Measurements from ENCODE around the gene TMEM150C. TPM values are rescaled to one million over a fixed set of nuclear protein-coding genes. Genes with fewer than 3 reads are reported as not detected.
"Not testable (repeated sequence)": the region's sequence is repeated elsewhere in the genome, so short reads cannot be mapped to it uniquely, and the experiment has no call there.

TMEM150C gene
- total RNA-seq, 1 donor from 2014 or later: 7.1 TPM

DNA sequence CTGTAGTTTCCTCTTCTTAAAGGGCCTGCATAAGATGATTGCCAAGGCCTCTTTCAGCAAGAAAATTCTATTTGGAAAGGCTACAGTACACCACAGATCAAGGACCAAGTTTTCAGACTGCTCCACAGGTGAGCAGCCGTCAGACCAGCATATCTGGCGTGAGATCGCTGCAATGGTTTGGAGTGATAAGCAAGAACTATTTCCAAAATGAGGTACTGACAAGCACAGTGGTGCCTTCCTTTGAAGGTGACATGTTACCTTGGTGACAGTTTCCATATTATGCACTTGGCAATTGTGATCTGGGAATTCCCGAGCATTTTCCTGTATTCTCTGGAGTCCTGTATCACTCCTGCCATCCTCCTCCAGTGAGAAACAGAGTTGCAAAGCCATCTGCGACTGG lies 7.3 kb upstream of the TMEM150C start:
- DNase-seq (ENCODE audit: low read depth in 2 of 2): no peak

DNA sequence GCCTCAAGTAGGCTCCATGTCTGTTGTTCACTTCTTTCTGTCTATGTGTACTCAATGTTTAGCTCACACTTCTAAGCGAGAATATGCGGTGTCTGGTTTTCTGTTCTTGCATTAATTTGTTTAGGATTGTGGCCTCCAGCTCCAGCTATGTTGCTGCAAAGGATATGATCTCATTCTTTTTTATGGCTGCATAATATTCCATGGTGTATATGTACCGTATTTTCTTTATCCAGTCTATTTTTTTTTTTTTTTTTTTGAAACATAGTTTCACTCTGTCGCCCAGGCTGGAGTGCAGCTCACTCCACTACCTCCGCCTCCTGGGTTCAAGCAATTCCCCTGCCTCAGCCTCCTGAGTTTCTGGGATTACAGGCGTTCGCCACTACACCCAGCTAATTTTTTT lies 5.7 kb upstream of the TMEM150C start:
- DNase-seq (ENCODE audit: low read depth in 2 of 2): no peak

DNA sequence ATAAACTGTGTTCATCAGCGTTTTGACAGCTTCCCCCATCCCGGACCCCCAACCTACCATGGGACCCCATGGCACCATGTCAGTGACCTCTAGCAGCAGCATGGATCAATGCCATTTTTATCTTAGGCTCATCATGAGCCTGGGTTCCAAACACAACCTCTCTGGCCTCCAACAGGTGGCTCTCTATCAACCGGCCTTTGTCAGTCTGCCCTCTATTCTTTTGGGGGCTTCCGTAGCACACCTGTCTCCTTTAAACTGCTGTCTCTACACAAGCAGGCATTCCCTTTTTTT lies 721 bp upstream of the TMEM150C start:
- no peak for DNase-seq (ENCODE audit: low read depth in 2 of 2)

DNA sequence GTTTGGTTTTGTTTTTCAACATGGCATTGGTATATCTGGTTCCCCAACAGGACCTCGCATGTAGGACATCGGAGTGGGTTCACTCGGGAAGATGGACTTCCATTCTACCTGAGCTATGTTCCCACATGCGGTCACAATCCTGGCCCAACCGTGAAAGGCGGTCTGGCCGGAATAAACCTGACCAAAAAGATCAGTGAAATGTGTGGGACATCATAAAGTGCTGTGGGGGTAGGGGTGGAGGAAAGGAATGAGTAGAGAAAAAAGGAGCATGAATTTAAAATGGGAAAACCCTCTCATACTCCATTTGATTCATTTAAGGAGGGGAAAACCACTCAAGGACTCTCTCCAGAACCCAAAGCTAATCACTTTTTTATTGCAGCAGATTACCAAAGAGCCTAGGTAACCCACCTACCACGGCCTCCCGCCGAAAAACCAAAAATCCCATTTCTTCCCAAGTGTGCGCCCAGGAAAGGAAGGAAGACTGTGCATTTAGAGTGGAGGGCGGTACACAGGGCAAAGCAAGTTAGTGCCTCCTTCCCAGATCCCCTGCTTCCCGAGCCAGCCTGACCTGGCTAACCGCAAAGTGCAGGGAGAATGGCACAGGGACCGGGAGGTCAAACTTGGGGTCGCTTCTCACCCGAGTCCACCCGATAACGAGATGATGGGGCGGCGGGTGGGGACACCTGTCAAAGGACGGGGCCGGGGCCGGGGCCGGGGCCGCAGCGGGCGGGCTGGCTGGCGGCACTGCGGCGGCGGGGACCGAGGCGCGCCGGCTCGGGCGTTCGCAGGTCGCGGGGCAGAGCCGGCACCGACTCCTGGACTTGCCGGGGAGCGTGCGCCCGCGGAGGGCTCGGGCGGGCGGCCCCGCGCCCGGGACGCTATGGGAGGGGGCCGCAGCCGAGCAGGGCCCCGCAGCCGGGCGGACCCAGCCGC lies 669 bp downstream of the TMEM150C start:
- peak in 1 of 2 donors; percentile 4 for DNase-seq (ENCODE audit: low read depth in 2 of 2)

DNA sequence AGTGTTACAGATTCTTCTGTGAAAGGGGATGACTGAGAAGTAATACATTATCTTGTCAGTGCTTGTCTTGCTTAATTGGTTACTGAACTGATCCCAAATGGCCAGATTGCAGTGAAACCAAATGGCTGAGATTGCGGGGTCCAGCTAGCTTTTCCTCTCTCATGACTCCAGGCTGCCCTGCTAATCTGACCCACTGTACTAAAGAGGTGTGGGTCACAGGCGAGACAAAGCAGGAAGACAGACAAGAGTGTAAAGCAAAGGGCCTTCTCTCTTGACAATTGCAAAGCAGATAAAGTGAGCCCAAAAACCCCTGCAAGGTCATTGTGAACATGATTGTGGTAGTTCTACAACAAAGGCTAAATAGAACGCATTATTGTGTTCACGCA lies 2.1 kb downstream of the TMEM150C start:
- no peak for DNase-seq (ENCODE audit: low read depth in 2 of 2)

- not testable (repeated sequence) for DNase-seq (ENCODE audit: low read depth in 2 of 2)
Observed at GRCh38 chr4:82559090-82559734, 2.6 kb downstream of the TMEM150C start.

GRCh38 chr4:82555276-82555675 lies 6.5 kb downstream of the TMEM150C start:
- no peak for DNase-seq (ENCODE audit: low read depth in 2 of 2)

DNA sequence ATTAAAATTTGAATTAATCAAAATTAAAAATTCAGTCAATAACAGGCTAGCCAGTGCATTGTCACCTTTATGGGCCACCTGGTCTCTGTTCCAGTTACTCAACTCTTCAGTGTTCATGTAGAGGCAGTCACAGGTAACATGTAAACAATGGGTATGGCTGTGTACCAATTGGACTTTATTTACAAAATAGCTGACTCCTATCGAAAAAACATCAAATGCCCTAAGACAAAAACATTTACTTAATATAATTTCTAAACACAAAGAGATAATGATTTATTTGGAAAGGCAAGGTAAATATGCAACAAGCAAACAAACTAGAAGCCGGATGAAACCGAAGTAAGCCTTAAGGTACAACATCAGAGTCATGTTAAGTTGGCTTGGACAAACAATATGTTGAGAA lies 8.8 kb downstream of the TMEM150C start:
- DNase-seq (ENCODE audit: low read depth in 2 of 2): no peak

DNA sequence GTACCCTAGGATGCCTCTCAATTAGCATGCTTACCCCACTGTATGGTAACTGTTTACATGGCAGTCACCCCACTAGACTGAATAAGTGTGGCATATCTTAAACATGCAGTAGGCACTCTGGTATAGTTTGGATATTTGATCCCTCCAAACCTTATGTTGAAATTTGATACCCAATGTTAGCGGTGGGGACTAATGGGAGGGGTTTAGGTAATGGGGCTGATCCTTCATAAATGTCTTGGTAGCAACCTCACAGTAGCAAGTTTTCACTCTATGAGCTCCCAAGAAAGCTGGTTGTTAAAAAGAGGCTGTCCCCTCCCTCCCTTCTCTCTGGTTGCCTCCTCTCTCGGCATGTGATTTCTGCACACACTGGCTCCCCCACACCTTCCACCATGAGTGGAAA lies 10.1 kb downstream of the TMEM150C start:
- DNase-seq (ENCODE audit: low read depth in 2 of 2): no peak

DNA sequence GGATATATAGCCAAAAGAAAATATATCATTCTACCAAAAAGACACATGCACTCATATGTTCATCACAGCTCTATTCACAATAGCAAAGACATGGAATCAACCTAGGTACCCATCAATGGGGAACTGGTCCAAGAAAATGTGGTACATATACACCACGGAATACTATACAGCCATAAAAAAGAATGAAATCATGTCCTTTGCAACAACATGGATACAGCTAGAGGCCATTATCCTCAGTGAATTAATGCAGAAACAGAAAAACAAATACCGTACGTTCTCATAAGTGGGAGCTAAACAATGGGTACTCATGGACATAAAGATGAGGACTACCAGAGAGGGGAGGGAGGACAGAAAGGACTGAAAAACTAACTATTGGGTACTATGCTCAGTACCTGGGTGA lies 13.9 kb downstream of the TMEM150C start:
- DNase-seq (ENCODE audit: low read depth in 2 of 2): not testable (repeated sequence)

DNA sequence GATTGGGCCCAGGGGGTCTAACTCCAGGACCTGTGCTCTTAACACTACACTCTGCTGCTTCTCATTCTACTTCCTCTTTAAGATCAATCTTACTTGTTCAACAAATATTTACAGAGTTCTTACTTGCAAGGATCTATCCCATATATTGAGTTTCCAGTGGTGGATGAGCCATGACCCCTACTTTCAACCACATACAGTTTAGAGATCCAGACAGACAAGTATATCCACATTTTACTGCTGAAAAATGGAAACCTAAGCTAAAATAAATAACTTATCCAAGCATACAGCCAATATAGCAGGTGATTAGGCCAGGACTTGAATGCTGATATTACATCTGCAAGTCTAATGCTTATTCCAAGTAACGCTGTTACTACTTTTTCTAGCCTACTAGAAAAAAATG lies 18.7 kb downstream of the TMEM150C start:
- DNase-seq (ENCODE audit: low read depth in 2 of 2): no peak

GRCh38 chr4:82542642-82543041 lies 19.1 kb downstream of the TMEM150C start:
- no peak for DNase-seq (ENCODE audit: low read depth in 2 of 2)

DNA sequence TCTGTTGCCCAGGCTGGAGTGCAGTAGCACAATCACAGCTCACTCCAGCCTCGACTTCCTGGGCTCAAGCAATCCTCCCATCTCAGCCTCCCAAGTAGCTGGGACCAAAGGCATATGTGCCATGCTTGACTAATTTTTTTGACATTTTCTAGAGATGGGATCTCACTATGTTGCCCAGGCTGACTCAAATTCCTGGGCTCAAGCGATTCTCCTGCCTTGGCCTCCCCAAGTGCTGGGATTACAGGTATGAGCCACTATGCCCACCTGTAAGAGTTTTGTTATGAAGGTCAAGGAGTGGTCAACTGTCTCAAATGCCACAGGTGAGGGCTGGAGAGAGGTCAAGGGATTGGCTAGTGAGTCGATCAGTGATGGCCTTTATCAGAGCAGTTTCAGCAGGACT lies 32.5 kb downstream of the TMEM150C start:
- no peak for DNase-seq (ENCODE audit: low read depth in 2 of 2)

- no peak for DNase-seq (ENCODE audit: low read depth in 2 of 2)
Observed at GRCh38 chr4:82528868-82529267, 32.9 kb downstream of the TMEM150C start.

DNA sequence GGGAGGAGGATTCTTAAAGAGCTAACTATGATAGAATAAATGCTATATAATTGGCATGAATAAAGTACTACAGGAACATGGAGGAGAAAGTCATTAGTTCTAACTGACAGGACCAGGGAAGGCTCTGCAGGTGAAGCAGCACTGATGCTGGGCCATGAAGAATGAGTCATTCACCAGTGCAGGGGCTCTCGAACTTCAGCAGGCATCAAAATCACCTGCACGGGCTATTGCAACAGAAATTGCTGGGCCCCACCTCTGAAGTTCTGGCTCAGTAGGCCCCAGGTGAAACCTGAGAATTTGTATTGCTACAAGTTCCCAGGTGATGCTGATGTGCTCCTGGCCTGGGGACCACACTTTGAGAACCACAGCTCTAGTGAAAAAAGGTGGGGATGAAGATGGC lies 33.7 kb downstream of the TMEM150C start:
- no peak for DNase-seq (ENCODE audit: low read depth in 2 of 2)

DNA sequence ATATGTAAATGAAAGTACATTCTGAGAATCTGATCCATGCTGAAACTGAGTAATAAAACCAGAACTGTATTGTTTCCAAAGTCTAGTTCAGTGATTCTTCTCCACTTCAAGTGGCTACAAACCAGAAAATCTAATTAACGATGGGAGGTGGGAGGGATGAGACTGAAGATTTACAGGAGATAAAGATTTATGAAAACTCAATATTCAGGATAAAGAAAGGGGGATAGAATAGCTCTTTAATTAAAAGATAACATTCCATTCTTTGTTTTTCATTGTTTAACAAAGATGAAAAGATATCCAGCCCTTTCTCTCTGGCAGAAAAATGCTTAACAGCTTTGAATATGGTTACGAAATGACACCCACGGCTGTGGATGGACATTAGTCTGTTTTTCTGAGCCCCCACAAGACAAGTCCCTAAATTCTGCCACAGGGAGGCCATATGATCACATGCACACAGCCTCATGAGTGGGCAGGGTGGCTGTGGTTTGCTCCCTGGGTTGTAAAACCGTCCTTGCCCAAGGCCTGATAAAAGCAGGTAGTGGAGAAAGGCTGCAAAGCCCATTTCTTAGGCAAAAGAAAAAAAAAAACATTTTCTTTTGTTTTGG lies 36.4 kb downstream of the TMEM150C start:
- DNase-seq (ENCODE audit: low read depth in 2 of 2): no peak

GRCh38 chr4:82524570-82525152 lies 37.1 kb downstream of the TMEM150C start:
- DNase-seq (ENCODE audit: low read depth in 2 of 2): no peak

DNA sequence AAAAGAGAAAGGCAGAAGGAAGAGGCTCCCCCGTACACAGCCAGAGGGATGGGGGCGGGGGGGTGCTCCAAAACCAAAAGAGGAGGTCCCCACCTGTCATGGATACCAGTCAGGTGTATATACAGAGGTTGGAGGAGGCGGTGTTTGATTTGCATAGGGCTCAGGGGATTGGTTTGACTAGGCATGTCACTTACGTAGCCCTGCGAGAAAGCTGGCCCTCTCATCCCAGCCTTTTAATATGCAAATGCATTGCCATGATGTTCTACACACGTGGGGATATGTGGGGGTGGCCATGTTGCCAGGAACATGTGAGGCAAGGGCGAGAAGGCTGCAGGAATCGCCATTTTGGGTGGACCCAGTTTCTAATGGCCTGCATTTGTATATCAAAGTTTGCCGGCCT lies 38.6 kb downstream of the TMEM150C start:
- DNase-seq (ENCODE audit: low read depth in 2 of 2): no peak

DNA sequence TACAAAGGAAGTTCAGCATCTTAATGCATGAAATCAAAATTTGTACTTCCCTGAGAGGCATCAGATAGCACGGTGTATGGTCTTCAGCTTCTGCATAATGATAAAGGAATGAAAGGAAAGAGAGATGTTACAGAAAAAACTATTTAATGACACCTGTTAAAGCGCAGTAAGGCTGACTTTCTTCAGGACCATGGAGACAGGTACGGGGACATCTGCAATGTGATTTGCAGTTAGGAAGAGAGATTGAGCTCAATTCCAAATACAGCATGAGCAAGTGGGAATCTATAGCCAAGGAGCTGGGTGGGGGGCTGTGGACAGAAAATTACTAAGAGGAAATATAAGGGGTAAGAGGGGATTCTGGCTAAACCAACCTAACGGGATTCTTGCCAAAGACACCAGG lies 39.3 kb downstream of the TMEM150C start:
- no peak for DNase-seq (ENCODE audit: low read depth in 2 of 2)

- DNase-seq (ENCODE audit: low read depth in 2 of 2): no peak
Observed at GRCh38 chr4:82521283-82521682, 40.5 kb downstream of the TMEM150C start.

DNA sequence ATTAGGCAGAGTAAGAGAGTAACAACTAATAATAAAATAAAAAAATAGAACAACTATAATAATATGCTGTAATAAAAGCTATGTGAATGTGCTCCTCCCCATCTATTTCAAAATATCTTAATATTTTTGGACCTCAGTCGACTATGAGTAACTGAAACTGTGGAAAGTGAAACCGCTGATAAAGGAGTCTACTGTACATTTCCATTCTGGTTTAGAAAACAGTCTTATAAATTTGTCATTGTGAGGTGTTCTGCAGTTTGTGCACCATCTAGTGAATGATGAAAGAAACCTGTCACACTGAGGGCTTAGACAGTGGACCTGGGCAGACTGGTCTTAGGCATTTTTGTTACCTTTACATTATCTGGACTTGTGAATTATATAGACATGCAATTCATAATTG lies 42.0 kb downstream of the TMEM150C start:
- DNase-seq (ENCODE audit: low read depth in 2 of 2): no peak

- DNase-seq (ENCODE audit: low read depth in 2 of 2): peak in 1 of 2 donors; percentile 64
Observed at GRCh38 chr4:82519072-82519471, 42.7 kb downstream of the TMEM150C start.

Measured in dermis microvascular lymphatic vessel endothelial cell (primary cell).